ENCODE data around the gene ARL3. TPM values are rescaled to one million over a fixed set of nuclear protein-coding genes. Genes with fewer than 3 reads are reported as not detected.
A peak's percentile ranks its signal among the peaks of the same experiment; 100 is the strongest.

The ARL3 gene, protein sequence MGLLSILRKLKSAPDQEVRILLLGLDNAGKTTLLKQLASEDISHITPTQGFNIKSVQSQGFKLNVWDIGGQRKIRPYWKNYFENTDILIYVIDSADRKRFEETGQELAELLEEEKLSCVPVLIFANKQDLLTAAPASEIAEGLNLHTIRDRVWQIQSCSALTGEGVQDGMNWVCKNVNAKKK
- total RNA-seq, result 5.3 and 5.8 TPM in 2 replicates

GRCh38 chr10:102713814-102714620, at the start of gene ARL3:
TSS of gene ARL3 (minus strand) at chr10:102714397. CDS start at chr10:102714275, 122 bp downstream.
- peak; percentile 55 for TF ChIP-seq CTCF (IDR thresholded peaks at IDR 0.05; ENCODE audit: extremely low read depth, low read depth, low read length)
- DNase-seq (ENCODE audit: insufficient read length, low spot score, missing footprints), result peak; percentile 99
- H2AFZ ChIP-seq (ENCODE audit: low read length), result peak within 1 kb of the TSS; percentile 95
- peaks cover 58% of the 10 kb centered on the region for H3K79me2 ChIP-seq (ENCODE audit: insufficient read depth, low read length)
- no peaks in the 10 kb centered on the region for H3K9me3 ChIP-seq (ENCODE audit: low read depth, low read length)
- peak within 1 kb of the TSS; percentile 89 for H3K4me3 ChIP-seq (ENCODE audit: insufficient read depth, low read length)
- H3K4me2 ChIP-seq (ENCODE audit: insufficient read depth, low read length), result peak within 1 kb of the TSS; percentile 90
- H3K36me3 ChIP-seq (ENCODE audit: insufficient read depth, low read length), result no peaks in the 10 kb centered on the region
- H4K20me1 ChIP-seq (ENCODE audit: insufficient read depth, low read length), result no peaks in the 10 kb centered on the region
- H3K27ac ChIP-seq (ENCODE audit: low read depth, low read length), result peak within 1 kb of the TSS; percentile 93
- peaks cover 23% of the 10 kb centered on the region for H3K4me1 ChIP-seq (ENCODE audit: insufficient read depth, low read length)
- H3K27me3 ChIP-seq (ENCODE audit: insufficient read depth, low read length), result no peaks in the 10 kb centered on the region

- no peak overlapping the region for H3K4me3 ChIP-seq (ENCODE audit: insufficient read depth, low read length)
- DNase-seq (ENCODE audit: insufficient read length, low spot score, missing footprints), result no peak
- peaks cover 29% of the 10 kb centered on the region for H3K4me1 ChIP-seq (ENCODE audit: insufficient read depth, low read length)
- H3K79me2 ChIP-seq (ENCODE audit: insufficient read depth, low read length), result peaks cover 86% of the 10 kb centered on the region
- no peaks in the 10 kb centered on the region for H3K27me3 ChIP-seq (ENCODE audit: insufficient read depth, low read length)
- H2AFZ ChIP-seq (ENCODE audit: low read length), result no peak overlapping the region
- peaks cover 4% of the 10 kb centered on the region for H3K36me3 ChIP-seq (ENCODE audit: insufficient read depth, low read length)
- no peaks in the 10 kb centered on the region for H3K9me3 ChIP-seq (ENCODE audit: low read depth, low read length)
- H3K27ac ChIP-seq (ENCODE audit: low read depth, low read length), result no peak overlapping the region
- TF ChIP-seq CTCF (IDR thresholded peaks at IDR 0.05; ENCODE audit: extremely low read depth, low read depth, low read length), result no peak
- no peak overlapping the region for H3K4me2 ChIP-seq (ENCODE audit: insufficient read depth, low read length)
- peaks cover 24% of the 10 kb centered on the region for H4K20me1 ChIP-seq (ENCODE audit: insufficient read depth, low read length)
Observed at GRCh38 chr10:102763037-102763607, 48.9 kb upstream of the ARL3 start.

DNA sequence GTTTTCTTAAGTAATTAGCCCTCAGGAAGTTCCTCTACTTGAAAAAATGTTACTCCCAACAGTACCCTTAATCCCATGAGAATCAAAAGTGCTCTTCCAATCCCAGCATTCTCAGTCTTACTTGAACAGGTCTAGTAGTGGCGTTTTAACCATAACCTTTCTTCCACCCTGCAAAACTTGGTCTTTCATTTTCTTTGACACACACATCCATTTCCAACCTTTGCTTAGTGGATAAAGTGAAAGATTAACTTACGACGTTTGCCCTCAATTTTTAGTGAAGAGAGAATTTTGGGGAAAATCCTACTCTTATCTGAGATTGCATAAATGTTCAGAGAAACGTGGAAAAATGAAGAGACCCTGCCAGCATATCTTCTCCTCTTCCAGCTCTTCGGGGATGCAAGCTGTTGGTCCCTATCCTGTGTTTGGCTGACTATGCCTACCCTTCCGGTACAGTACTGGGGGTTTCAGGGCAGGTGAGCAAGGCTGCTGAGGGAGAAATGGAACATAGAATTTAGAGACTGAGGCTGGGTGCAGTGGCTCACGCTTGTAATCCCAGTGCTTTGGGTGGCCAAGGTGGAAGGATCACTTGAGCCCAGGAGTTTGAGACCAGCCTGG, 48.3 kb upstream of the ARL3 start:
- Histone ChIP-seq H3K36me3 (ENCODE audit: insufficient read depth, low read length) (peaks cover 4% of the 10 kb centered on the region), H3K27ac (ENCODE audit: low read depth, low read length) (no peak overlapping the region), H3K79me2 (ENCODE audit: insufficient read depth, low read length) (peaks cover 84% of the 10 kb centered on the region), H3K4me3 (ENCODE audit: insufficient read depth, low read length) (no peak overlapping the region), H2AFZ (ENCODE audit: low read length) (no peak overlapping the region), H3K4me1 (ENCODE audit: insufficient read depth, low read length) (peaks cover 29% of the 10 kb centered on the region), H3K27me3 (ENCODE audit: insufficient read depth, low read length) (no peaks in the 10 kb centered on the region), H4K20me1 (ENCODE audit: insufficient read depth, low read length) (peaks cover 22% of the 10 kb centered on the region), H3K9me3 (ENCODE audit: low read depth, low read length) (no peaks in the 10 kb centered on the region), H3K4me2 (ENCODE audit: insufficient read depth, low read length) (no peak overlapping the region)
- DNase-seq (ENCODE audit: insufficient read length, low spot score, missing footprints), result no peak
- TF ChIP-seq CTCF (IDR thresholded peaks at IDR 0.05; ENCODE audit: extremely low read depth, low read depth, low read length), result no peak

All from osteoblast (primary cell).